Peyer's patch (tissue), 4 donors: ENCODE data around the gene ERC2.

Experiments
- POLR2A ChIP-seq, 2 donors: fragments of 450-650 bp; IDR thresholded peaks; one replicate each; pipeline ENCODE4 v1.5.1; 2017; ENCODE audit warnings: antibody characterized with exemption in 2 of 2, mild to moderate bottlenecking in 2 of 2, moderate library complexity in 2 of 2
- TF ChIP-seq, protein P1 (sequence below), 6 experiments: fragments of 450-650 bp in 4 of 6; fragments of 200-600 bp in 2 of 6; sonication (generic) in 1 of 6; IDR thresholded peaks; one replicate each; pipeline ENCODE4 v1.5.1; 2017 to 2019; ENCODE audit warnings: antibody characterized with exemption in 6 of 6, mild to moderate bottlenecking in 3 of 6, moderate library complexity in 1 of 6

DNA sequence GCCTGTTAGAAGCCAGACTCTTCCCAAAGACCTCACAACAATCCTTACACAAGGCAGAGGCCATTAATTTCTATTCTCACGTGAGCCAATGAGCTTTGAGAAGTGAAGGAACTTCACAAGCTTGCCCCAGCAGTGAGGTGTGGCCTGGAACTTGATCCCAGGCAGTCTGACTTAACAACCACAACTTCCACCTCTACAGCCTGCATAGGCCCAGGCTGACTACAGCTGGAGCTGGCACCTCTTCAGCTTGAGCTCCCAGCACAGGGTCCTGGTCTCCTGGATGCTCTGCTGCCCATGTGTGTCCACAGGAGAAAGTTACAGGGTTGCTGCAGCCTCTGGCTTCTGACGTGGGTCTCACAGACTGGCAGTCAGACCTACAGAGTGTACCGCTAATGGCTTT is 111.0 kb downstream of the ERC2 start:
- TF ChIP-seq, protein P1, sequence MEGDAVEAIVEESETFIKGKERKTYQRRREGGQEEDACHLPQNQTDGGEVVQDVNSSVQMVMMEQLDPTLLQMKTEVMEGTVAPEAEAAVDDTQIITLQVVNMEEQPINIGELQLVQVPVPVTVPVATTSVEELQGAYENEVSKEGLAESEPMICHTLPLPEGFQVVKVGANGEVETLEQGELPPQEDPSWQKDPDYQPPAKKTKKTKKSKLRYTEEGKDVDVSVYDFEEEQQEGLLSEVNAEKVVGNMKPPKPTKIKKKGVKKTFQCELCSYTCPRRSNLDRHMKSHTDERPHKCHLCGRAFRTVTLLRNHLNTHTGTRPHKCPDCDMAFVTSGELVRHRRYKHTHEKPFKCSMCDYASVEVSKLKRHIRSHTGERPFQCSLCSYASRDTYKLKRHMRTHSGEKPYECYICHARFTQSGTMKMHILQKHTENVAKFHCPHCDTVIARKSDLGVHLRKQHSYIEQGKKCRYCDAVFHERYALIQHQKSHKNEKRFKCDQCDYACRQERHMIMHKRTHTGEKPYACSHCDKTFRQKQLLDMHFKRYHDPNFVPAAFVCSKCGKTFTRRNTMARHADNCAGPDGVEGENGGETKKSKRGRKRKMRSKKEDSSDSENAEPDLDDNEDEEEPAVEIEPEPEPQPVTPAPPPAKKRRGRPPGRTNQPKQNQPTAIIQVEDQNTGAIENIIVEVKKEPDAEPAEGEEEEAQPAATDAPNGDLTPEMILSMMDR (IDR thresholded peaks at IDR 0.05): no peak
- no peak for TF ChIP-seq POLR2A (IDR thresholded peaks at IDR 0.05)
